Gastroesophageal sphincter (tissue), 4 donors: ENCODE measurements around the gene UNC93A. TPM values are rescaled to one million over a fixed set of nuclear protein-coding genes. Genes with fewer than 3 reads are reported as not detected.
"Not testable (repeated sequence)": the region's sequence is repeated elsewhere in the genome, so short reads cannot be mapped to it uniquely, and the experiment has no call there.

ENCODE experiments used
- ATAC-seq: fragments of 150-250 bp; one replicate; pipeline ENCODE4 v1.9.1; 2016; ENCODE audit warnings: mild to moderate bottlenecking, moderate library complexity
- H3K27ac ChIP-seq, 4 donors: fragments of 200-600 bp; sonication (generic) in 3 of 4; 1 replicate in 3 of 4; 2 replicates in 1 of 4; pipeline ENCODE4 v1.5.1; 2016 to 2019
- H3K27me3 ChIP-seq: fragments of 200-600 bp; sonication (generic); one replicate; pipeline ENCODE4 v1.5.1; 2019
- H3K36me3 ChIP-seq, 2 donors: fragments of 200-600 bp; sonication (generic); one replicate each; pipeline ENCODE4 v1.5.1; 2019; ENCODE audit warnings: control low read depth in 1 of 2
- H3K4me1 ChIP-seq, 3 donors: fragments of 200-600 bp; sonication (generic); 1 replicate in 2 of 3; 2 replicates in 1 of 3; pipeline ENCODE4 v1.5.1; 2016 to 2019; ENCODE audit warnings: control low read depth in 2 of 3
- H3K4me3 ChIP-seq, 2 donors: fragments of 200-600 bp; sonication (generic); one replicate each; pipeline ENCODE4 v1.5.1; 2019; ENCODE audit warnings: mild to moderate bottlenecking in 1 of 2, moderate library complexity in 1 of 2
- H3K9me3 ChIP-seq, 3 donors: fragments of 200-600 bp; sonication (generic); one replicate each; pipeline ENCODE4 v1.5.1; 2017 to 2019; ENCODE audit warnings: control low read depth in 2 of 3
- EP300 ChIP-seq: sonication (generic); formaldehyde crosslinking; IDR thresholded peaks from one replicate; pipeline ENCODE4 v1.6.1; 2017; ENCODE audit warnings: antibody characterized with exemption, mild to moderate bottlenecking
- POLR2A ChIP-seq, 2 donors: fragments of 450-650 bp; IDR thresholded peaks; one replicate each; pipeline ENCODE4 v1.6.1; 2017; ENCODE audit warnings: antibody characterized with exemption in 2 of 2, mild to moderate bottlenecking in 2 of 2, moderate library complexity in 1 of 2
- POLR2AphosphoS5 ChIP-seq: sonication (generic); formaldehyde crosslinking; IDR thresholded peaks from one replicate; pipeline ENCODE4 v1.6.1; 2017; ENCODE audit warnings: antibody characterized with exemption
- WGBS, 2 donors: methylation state at CpG; one replicate each; pipeline ENCODE4 v1.1.5; 2018; ENCODE audit warnings: low coverage in 1 of 2; 5-methylcytosine and 5-hydroxymethylcytosine counted together
- total RNA-seq, 4 donors: library from RNA; depleted of rRNA; stranded (reverse); fragments of >200 nt; gene quantifications; one replicate each; pipeline ENCODE4 v1.1.0, GENCODE V29; 2016
- TF ChIP-seq, protein P1 (sequence below), 4 experiments: fragments of 200-600 bp in 2 of 4; fragments of 450-650 bp in 2 of 4; sonication (generic) in 1 of 4; IDR thresholded peaks; one replicate each; pipeline ENCODE4 v1.5.1; 2017 to 2019; ENCODE audit warnings: antibody characterized with exemption in 4 of 4, mild to moderate bottlenecking in 2 of 4, moderate library complexity in 2 of 4

The UNC93A gene
- total RNA-seq, 4 donors from 2014 or later: not detected

DNA sequence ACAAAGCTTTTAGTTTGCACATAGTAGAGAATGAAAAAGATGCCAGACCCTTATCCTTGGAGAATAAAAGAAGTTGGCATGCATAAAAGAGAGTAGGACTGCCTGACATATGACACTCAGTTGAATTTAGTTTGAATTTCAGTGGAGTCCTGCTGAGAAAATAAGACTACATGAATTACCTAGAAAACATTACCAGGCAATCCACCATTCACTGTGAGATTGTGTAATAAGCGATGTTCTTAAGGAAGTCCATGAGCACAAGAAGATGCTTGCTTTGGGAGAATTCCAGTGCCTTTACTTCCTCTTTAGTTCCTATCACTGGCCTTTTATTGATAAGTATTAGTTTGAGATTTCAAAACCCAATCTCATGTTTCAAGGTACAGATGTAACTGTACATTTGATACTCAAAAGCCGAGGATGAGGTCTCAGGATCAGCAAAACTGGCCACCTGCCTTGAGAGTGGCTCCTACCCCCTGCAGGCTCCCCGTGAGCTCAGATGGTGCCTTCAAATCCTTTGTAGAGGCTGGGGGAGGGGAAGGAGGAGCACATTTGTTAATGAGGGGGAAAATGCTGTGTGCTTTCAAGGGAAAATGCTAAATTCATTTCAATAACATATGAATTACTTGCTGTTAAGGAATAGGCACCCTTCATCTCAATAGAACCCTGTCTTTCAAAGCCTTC, 11.2 kb upstream of the UNC93A start:
- TF ChIP-seq, protein P1, sequence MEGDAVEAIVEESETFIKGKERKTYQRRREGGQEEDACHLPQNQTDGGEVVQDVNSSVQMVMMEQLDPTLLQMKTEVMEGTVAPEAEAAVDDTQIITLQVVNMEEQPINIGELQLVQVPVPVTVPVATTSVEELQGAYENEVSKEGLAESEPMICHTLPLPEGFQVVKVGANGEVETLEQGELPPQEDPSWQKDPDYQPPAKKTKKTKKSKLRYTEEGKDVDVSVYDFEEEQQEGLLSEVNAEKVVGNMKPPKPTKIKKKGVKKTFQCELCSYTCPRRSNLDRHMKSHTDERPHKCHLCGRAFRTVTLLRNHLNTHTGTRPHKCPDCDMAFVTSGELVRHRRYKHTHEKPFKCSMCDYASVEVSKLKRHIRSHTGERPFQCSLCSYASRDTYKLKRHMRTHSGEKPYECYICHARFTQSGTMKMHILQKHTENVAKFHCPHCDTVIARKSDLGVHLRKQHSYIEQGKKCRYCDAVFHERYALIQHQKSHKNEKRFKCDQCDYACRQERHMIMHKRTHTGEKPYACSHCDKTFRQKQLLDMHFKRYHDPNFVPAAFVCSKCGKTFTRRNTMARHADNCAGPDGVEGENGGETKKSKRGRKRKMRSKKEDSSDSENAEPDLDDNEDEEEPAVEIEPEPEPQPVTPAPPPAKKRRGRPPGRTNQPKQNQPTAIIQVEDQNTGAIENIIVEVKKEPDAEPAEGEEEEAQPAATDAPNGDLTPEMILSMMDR (IDR thresholded peaks at IDR 0.05): no peak
- no peak for TF ChIP-seq POLR2AphosphoS5
- TF ChIP-seq POLR2A (IDR thresholded peaks at IDR 0.05): no peak
- TF ChIP-seq EP300: no peak
- 70 to 100% methylated on average over 1 to 2 of the region's 3 CpGs for WGBS, 2 donors
- no peak overlapping the region for H3K27ac ChIP-seq
- H3K36me3 ChIP-seq: no peaks in the 10 kb centered on the region
- ATAC-seq: no peak
- no peaks in the 10 kb centered on the region for H3K4me1 ChIP-seq
- no peak overlapping the region for H3K4me3 ChIP-seq
- no peaks in the 10 kb centered on the region for H3K9me3 ChIP-seq
- H3K27me3 ChIP-seq: peaks cover 19% of the 10 kb centered on the region

DNA sequence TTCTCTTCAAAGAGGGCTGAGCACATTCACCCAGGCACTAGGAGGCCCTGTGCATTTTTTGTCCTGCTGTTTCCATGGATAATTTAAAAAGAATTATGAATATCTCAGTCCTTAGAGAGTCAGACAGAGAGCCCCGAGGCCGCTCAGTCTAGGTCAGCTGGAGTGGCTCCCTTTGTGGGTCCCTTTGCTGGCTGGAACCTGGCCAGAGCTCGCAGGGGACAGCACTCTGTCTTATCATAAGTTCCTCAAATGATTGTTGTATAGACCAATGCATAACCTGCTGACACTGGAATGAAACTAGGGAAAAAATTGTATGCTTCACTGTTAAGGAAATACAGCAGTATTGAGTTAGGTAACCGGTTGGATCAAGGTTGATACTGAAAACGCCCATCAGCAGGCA, 10.6 kb upstream of the UNC93A start:
- H3K36me3 ChIP-seq, ATAC-seq: not testable (repeated sequence)

DNA sequence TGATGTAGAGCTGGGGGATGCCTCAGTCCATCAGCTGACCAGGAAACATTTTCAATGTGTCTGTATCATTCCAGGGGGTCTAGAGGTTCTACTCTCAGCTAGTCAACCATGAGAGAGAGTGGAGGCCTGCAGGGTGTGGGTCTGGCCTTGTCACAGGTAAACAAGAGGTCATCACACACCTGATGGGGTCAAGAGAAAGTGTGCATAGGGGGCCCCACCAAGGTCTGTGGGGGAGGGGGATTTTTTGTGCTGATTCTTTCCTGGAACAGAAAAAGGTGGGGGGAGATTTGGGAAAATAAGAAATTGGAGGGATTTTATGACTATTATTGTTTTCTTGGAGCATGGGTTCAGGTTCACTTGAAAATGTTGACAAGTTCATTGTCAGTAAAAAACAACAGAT, 8.9 kb upstream of the UNC93A start:
- no peak overlapping the region for H3K4me3 ChIP-seq
- ATAC-seq: no peak
- no peaks in the 10 kb centered on the region for H3K4me1 ChIP-seq
- TF ChIP-seq POLR2A (IDR thresholded peaks at IDR 0.05) (no peak), POLR2AphosphoS5 (no peak), EP300 (no peak)
- TF ChIP-seq, protein P1 (IDR thresholded peaks at IDR 0.05): no peak
- no peaks in the 10 kb centered on the region for H3K36me3 ChIP-seq
- H3K27me3 ChIP-seq: peaks cover 11% of the 10 kb centered on the region
- no peak overlapping the region for H3K27ac ChIP-seq
- H3K9me3 ChIP-seq: no peaks in the 10 kb centered on the region

More for the DNA sequence above, 10.6 kb upstream of the UNC93A start:
- H3K27ac ChIP-seq, H3K9me3 ChIP-seq, H3K4me3 ChIP-seq, H3K4me1 ChIP-seq: not testable (repeated sequence)
- H3K27me3 ChIP-seq: peaks cover 19% of the 10 kb centered on the region
- 63 to 72% methylated on average over 2 to 5 of the region's 5 CpGs for WGBS, 2 donors

DNA sequence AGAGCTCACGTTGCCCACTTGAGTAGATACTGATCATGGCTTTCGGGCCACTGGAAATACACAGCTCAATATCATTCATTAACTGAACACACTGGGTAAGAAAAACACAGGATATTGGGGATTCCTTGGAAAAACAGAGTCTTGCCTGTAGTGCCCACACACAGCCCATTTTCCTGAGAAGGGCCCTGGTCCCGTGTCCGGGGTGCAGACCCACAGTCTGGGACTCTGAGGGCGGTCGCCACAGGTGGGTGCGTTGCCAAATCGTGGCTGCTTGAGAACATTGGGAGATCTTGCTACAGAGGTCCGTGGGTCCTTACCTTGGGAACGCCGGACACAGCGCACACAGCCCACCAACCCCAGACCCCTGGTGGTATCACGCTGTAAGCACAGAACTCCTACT, 6.5 kb upstream of the UNC93A start:
- H3K9me3 ChIP-seq, H3K36me3 ChIP-seq, H3K4me3 ChIP-seq, H3K4me1 ChIP-seq, H3K27ac ChIP-seq, H3K27me3 ChIP-seq, ATAC-seq: not testable (repeated sequence)
- WGBS, 2 donors: no CpG with 5 or more reads among the region's 13 CpGs

DNA sequence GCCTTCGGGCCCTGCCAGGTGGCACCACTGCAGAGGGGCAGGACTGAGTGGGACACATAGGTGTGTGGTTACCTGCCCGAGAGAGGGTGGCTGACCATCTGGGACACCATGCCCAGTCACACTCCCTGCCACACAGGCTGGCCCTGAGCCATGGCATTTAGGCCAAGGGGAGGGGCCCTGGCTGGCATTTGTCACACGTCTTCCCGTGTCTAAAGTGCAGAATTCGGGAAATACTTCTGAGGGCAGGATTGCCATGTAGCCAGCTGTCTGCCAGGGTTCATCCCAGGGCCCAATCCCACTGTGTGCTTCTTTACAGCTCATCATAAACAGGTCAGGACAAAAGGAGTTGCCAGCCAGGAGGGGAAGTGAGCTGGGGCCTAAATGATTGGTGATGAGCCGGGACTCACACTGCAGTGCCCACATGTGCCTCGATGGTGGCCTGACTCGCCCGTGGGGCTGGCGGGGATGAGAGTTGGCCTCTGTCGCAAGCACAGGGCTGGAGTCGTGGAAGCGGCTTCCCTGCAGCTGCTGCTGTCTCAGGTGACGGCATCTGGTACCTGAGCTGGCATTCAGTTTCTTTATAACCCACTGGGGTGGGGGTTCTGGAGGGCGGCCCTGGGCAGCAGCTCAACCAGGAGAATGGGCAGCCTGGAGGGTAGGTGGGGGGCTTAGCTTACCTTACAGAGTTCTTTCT, 5.9 kb upstream of the UNC93A start:
- ATAC-seq: no peak
- Histone ChIP-seq H3K27me3 (no peaks in the 10 kb centered on the region), H3K36me3 (no peaks in the 10 kb centered on the region), H3K4me1 (no peaks in the 10 kb centered on the region), H3K27ac (no peak overlapping the region), H3K9me3 (no peaks in the 10 kb centered on the region), H3K4me3 (no peak overlapping the region)
- TF ChIP-seq POLR2AphosphoS5: no peak
- no peak for TF ChIP-seq EP300
- WGBS, 2 donors: 40 to 80% methylated on average over 1 of the region's 15 CpGs

DNA sequence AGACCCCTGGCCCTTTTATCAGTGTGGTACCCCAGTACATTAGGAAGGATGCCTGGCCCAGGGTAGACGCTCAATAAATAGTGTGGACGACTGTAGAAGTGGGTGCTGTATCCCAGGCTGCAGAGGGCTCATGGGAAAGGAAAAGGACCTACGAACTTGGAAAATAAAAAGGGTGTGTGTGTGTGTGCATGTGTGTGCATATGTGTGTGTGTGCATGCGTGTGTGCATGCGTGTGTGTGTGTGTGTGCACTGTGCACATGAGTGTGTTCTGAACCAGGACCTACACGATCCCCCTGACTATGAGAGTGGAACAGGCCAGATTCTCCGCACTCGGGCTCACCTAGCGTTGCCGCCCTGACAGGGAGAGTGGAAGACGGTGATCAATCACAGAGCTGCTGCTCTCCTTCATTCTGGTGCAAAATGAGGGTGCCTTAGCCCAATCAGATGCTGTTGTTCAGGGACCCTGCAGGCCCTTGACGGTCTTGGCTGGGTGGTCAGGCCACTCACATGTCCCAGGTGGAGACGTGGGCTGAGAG, 3.5 kb upstream of the UNC93A start:
- TF ChIP-seq POLR2A (IDR thresholded peaks at IDR 0.05) (no peak), POLR2AphosphoS5 (no peak), EP300 (no peak)
- TF ChIP-seq, protein P1 (IDR thresholded peaks at IDR 0.05): no peak
- Histone ChIP-seq H3K27ac (no peak overlapping the region), H3K4me3 (no peak overlapping the region), H3K4me1 (no peaks in the 10 kb centered on the region), H3K36me3 (no peaks in the 10 kb centered on the region), H3K9me3 (no peaks in the 10 kb centered on the region), H3K27me3 (no peaks in the 10 kb centered on the region)
- ATAC-seq: no peak
- 81 to 86% methylated on average over 4 to 10 of the region's 13 CpGs for whole genome bisulfite sequencing, 2 donors
